ENCODE data around the gene ACO2. TPM values are rescaled to one million over a fixed set of nuclear protein-coding genes. Genes with fewer than 3 reads are reported as not detected.

ACO2 gene
- total and polyA plus RNA-seq, 2 of the 13 experiments (the other 11 are each of a cell fraction or from before 2014, with no cell fraction given) = 19.2 to 45.6 TPM

DNA sequence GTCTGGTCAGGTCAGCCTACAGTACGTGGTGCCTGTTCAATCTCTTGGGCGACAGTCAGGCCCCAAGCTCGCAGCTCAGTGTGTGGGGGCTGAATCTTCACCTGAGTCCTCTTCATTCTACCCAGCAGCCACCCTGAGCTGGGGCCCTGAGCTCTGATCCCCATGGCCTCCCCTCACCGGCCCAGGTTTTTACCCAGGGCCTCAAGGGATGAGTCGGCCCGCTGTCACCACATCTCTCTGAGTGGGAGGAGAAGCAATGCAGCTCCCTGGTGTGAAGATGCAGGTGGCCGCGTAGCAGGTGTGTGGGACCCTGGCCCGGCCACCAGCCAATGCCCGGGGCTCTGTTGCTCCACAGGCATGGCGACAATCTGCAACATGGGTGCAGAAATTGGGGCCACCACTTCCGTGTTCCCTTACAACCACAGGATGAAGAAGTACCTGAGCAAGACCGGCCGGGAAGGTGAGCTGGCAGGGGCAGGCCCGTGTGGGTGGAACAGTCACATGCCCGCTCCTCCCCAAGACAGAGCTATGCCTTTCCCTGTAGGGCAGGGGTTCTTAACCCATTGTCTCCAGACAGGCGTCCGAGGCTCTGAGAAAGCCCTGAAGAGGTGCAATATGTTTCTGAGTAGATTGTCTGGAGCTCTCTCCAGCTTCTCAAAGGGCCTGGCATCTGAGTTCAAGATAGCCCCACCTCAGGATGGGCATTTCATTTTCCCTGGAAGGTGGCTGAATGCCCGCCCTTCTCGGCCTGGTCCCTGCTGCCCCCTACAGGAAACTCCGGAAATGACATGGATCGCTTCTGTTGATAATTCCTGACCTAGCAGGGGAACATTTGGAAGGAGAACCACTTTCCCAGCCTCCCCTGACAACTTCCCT lies 48.5 kb downstream of the ACO2 start (continued):
- TF ChIP-seq, protein P1, sequence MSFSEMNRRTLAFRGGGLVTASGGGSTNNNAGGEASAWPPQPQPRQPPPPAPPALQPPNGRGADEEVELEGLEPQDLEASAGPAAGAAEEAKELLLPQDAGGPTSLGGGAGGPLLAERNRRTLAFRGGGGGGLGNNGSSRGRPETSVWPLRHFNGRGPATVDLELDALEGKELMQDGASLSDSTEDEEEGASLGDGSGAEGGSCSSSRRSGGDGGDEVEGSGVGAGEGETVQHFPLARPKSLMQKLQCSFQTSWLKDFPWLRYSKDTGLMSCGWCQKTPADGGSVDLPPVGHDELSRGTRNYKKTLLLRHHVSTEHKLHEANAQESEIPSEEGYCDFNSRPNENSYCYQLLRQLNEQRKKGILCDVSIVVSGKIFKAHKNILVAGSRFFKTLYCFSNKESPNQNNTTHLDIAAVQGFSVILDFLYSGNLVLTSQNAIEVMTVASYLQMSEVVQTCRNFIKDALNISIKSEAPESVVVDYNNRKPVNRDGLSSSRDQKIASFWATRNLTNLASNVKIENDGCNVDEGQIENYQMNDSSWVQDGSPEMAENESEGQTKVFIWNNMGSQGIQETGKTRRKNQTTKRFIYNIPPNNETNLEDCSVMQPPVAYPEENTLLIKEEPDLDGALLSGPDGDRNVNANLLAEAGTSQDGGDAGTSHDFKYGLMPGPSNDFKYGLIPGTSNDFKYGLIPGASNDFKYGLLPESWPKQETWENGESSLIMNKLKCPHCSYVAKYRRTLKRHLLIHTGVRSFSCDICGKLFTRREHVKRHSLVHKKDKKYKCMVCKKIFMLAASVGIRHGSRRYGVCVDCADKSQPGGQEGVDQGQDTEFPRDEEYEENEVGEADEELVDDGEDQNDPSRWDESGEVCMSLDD (CRISPR knock-in tag; IDR thresholded peaks at IDR 0.05; ENCODE audit: borderline replicate concordance) = no peak
- no peak for TF ChIP-seq ISL2 (CRISPR knock-in tag; IDR thresholded peaks at IDR 0.05)
- no peak for TF ChIP-seq PHB2 (IDR thresholded peaks at IDR 0.05; ENCODE audit: partially characterized antibody)
- no peak for TF ChIP-seq SETDB1 (CRISPR knock-in tag; IDR thresholded peaks at IDR 0.05; ENCODE audit: borderline replicate concordance)
- TF ChIP-seq TGIF2 (CRISPR knock-in tag; IDR thresholded peaks at IDR 0.05) = no peak
- TF ChIP-seq ZNF761 (CRISPR knock-in tag; conservative IDR thresholded peaks at IDR 0.05) = no peak
- 0 out of 2 replicates have a peak, but pooled peaks have one; percentile 23 for TF ChIP-seq UBTF (CRISPR knock-in tag; IDR thresholded peaks at IDR 0.05)
- TF ChIP-seq SNRNP70 (IDR thresholded peaks at IDR 0.05; ENCODE audit: low read depth, low read length) = no peak
- TF ChIP-seq HMG20B (CRISPR knock-in tag; conservative IDR thresholded peaks at IDR 0.05) = no peak
- no peak for TF ChIP-seq KLF9 (CRISPR knock-in tag; IDR thresholded peaks at IDR 0.05; ENCODE audit: low read depth)
- TF ChIP-seq HNRNPL (IDR thresholded peaks at IDR 0.05; ENCODE audit: low read depth, low read length) = 0 out of 2 replicates have a peak, but pooled peaks have one; percentile 21
- TF ChIP-seq ZNF44 (CRISPR knock-in tag; IDR thresholded peaks at IDR 0.05) = no peak
- no peak for TF ChIP-seq KLF15 (CRISPR knock-in tag; IDR thresholded peaks at IDR 0.05; ENCODE audit: borderline replicate concordance)
- no peak for TF ChIP-seq NCOR1 (IDR thresholded peaks at IDR 0.05; ENCODE audit: borderline replicate concordance, low read length)
- TF ChIP-seq, protein P2, sequence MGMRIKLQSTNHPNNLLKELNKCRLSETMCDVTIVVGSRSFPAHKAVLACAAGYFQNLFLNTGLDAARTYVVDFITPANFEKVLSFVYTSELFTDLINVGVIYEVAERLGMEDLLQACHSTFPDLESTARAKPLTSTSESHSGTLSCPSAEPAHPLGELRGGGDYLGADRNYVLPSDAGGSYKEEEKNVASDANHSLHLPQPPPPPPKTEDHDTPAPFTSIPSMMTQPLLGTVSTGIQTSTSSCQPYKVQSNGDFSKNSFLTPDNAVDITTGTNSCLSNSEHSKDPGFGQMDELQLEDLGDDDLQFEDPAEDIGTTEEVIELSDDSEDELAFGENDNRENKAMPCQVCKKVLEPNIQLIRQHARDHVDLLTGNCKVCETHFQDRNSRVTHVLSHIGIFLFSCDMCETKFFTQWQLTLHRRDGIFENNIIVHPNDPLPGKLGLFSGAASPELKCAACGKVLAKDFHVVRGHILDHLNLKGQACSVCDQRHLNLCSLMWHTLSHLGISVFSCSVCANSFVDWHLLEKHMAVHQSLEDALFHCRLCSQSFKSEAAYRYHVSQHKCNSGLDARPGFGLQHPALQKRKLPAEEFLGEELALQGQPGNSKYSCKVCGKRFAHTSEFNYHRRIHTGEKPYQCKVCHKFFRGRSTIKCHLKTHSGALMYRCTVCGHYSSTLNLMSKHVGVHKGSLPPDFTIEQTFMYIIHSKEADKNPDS (CRISPR knock-in tag; IDR thresholded peaks at IDR 0.05) = no peak
- TF ChIP-seq KDM5B (CRISPR knock-in tag; IDR thresholded peaks at IDR 0.05; ENCODE audit: borderline replicate concordance) = 0 out of 2 replicates have a peak, but pooled peaks have one; percentile 21
- no peak for TF ChIP-seq ZNF180 (CRISPR knock-in tag; IDR thresholded peaks at IDR 0.05; ENCODE audit: borderline replicate concordance, low read depth)
- no peak for TF ChIP-seq ZC3H13 (CRISPR knock-in tag; IDR thresholded peaks at IDR 0.05)
- no peak for TF ChIP-seq ZNF713 (CRISPR knock-in tag; IDR thresholded peaks at IDR 0.05)
- TF ChIP-seq, protein P3, sequence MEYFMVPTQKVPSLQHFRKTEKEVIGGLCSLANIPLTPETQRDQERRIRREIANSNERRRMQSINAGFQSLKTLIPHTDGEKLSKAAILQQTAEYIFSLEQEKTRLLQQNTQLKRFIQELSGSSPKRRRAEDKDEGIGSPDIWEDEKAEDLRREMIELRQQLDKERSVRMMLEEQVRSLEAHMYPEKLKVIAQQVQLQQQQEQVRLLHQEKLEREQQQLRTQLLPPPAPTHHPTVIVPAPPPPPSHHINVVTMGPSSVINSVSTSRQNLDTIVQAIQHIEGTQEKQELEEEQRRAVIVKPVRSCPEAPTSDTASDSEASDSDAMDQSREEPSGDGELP (IDR thresholded peaks at IDR 0.05; ENCODE audit: borderline replicate concordance, low read depth) = no peak
- TF ChIP-seq FOXK1 (CRISPR knock-in tag; IDR thresholded peaks at IDR 0.05; ENCODE audit: borderline replicate concordance, low read depth) = no peak

All from HepG2 (cell line).